Liver (tissue), 3 donors: Measurements from ENCODE around the gene EML5.

Experiments
- GABPA ChIP-seq, 2 donors: IDR thresholded peaks in 1 of 2; conservative IDR thresholded peaks in 1 of 2; 2 replicates each; pipeline ENCODE4 v1.6.1; 2016; ENCODE audit warnings: antibody characterized with exemption in 2 of 2, mild to moderate bottlenecking in 1 of 2, moderate library complexity in 1 of 2
- JUND ChIP-seq, 2 donors: IDR thresholded peaks; 2 replicates each; pipeline ENCODE4 v1.6.1; 2016; ENCODE audit warnings: antibody characterized with exemption in 2 of 2
- RAD21 ChIP-seq, 2 donors: IDR thresholded peaks; 2 replicates each; pipeline ENCODE4 v1.6.1; 2016; ENCODE audit warnings: antibody characterized with exemption in 2 of 2, mild to moderate bottlenecking in 2 of 2
- RXRA ChIP-seq, 2 donors: IDR thresholded peaks; 2 replicates each; pipeline ENCODE4 v1.6.1; 2017 to 2018; ENCODE audit warnings: antibody characterized with exemption in 2 of 2, mild to moderate bottlenecking in 1 of 2
- SP1 ChIP-seq: IDR thresholded peaks from 2 replicates; pipeline ENCODE4 v1.6.1; 2018; ENCODE audit warnings: antibody characterized with exemption, mild to moderate bottlenecking
- TAF1 ChIP-seq: conservative IDR thresholded peaks from 2 replicates; pipeline ENCODE4 v1.6.1; 2016; ENCODE audit warnings: antibody characterized with exemption, mild to moderate bottlenecking
- YY1 ChIP-seq: IDR thresholded peaks from 2 replicates; pipeline ENCODE4 v1.6.1; 2016; ENCODE audit warnings: antibody characterized with exemption, mild to moderate bottlenecking
- TF ChIP-seq, protein P1 (sequence below): fragments of 150-350 bp; IDR thresholded peaks from 2 replicates; pipeline ENCODE4 v1.5.1; 2017; ENCODE audit warnings: improper control_type of control experiment, low read depth, low read length; ENCODE audit not compliant: missing input control
- TF ChIP-seq, protein P2 (sequence below): IDR thresholded peaks from 2 replicates; pipeline ENCODE4 v1.6.1; 2016; ENCODE audit warnings: antibody characterized with exemption
- TF ChIP-seq, protein P3 (sequence below): IDR thresholded peaks from 2 replicates; pipeline ENCODE4 v1.6.1; 2016; ENCODE audit warnings: antibody characterized with exemption
- donor health status: healthy.
- donor health status: healthy.

DNA sequence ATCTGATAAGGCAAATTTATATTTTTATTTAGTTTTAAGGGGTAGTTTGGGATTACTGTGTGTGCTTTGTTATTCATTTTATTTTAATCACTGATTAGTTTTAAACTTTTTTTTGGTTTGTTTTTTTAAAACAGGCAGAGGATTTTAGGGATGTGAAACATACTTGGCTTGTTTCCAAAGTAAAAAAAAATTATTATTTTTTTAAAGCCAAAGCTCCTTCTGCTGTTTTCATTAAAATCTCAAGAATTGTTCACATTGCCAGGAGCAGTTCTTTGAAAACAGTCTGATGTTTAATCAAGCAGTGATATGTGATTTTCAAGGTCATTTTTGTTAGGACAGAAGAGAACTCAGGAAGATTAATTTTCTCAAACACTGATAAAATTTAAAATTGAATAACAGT lies 42.9 kb upstream of the EML5 start:
- TF ChIP-seq RXRA (IDR thresholded peaks at IDR 0.05), result no peak
- TF ChIP-seq, protein P1, sequence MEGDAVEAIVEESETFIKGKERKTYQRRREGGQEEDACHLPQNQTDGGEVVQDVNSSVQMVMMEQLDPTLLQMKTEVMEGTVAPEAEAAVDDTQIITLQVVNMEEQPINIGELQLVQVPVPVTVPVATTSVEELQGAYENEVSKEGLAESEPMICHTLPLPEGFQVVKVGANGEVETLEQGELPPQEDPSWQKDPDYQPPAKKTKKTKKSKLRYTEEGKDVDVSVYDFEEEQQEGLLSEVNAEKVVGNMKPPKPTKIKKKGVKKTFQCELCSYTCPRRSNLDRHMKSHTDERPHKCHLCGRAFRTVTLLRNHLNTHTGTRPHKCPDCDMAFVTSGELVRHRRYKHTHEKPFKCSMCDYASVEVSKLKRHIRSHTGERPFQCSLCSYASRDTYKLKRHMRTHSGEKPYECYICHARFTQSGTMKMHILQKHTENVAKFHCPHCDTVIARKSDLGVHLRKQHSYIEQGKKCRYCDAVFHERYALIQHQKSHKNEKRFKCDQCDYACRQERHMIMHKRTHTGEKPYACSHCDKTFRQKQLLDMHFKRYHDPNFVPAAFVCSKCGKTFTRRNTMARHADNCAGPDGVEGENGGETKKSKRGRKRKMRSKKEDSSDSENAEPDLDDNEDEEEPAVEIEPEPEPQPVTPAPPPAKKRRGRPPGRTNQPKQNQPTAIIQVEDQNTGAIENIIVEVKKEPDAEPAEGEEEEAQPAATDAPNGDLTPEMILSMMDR, result no peak
- TF ChIP-seq YY1, result no peak
- no peak for TF ChIP-seq JUND (IDR thresholded peaks at IDR 0.05)
- TF ChIP-seq, protein P2, sequence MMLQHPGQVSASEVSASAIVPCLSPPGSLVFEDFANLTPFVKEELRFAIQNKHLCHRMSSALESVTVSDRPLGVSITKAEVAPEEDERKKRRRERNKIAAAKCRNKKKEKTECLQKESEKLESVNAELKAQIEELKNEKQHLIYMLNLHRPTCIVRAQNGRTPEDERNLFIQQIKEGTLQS, result no peak
- TF ChIP-seq TAF1, result no peak
- no peak for TF ChIP-seq SP1
- TF ChIP-seq GABPA (IDR thresholded peaks at IDR 0.05 in 1 of 2, conservative IDR thresholded peaks at IDR 0.05 in 1 of 2), result no peak
- no peak for TF ChIP-seq RAD21 (IDR thresholded peaks at IDR 0.05)
- TF ChIP-seq, protein P3, sequence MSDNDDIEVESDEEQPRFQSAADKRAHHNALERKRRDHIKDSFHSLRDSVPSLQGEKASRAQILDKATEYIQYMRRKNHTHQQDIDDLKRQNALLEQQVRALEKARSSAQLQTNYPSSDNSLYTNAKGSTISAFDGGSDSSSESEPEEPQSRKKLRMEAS, result no peak
